Esophagus muscularis mucosa (tissue), 4 donors: ENCODE measurements around the gene TAC4.

ENCODE experiments used
- EP300 ChIP-seq: sonication (generic); formaldehyde crosslinking; IDR thresholded peaks from one replicate; pipeline ENCODE4 v1.6.1; 2017; ENCODE audit warnings: antibody characterized with exemption
- POLR2AphosphoS5 ChIP-seq, 2 donors: sonication (generic); formaldehyde crosslinking; IDR thresholded peaks; one replicate each; pipeline ENCODE4 v1.6.1; 2017; ENCODE audit warnings: antibody characterized with exemption in 2 of 2
- TF ChIP-seq, protein P1 (sequence below), 3 experiments: fragments of 200-600 bp in 2 of 3; fragments of 450-650 bp in 1 of 3; sonication (generic) in 2 of 3; IDR thresholded peaks; one replicate each; pipeline ENCODE4 v1.5.1; 2017 to 2019; ENCODE audit warnings: antibody characterized with exemption in 3 of 3, mild to moderate bottlenecking in 2 of 3, moderate library complexity in 1 of 3

- TF ChIP-seq EP300 (no peak), POLR2AphosphoS5 (IDR thresholded peaks at IDR 0.05) (no peak)
- TF ChIP-seq, protein P1, sequence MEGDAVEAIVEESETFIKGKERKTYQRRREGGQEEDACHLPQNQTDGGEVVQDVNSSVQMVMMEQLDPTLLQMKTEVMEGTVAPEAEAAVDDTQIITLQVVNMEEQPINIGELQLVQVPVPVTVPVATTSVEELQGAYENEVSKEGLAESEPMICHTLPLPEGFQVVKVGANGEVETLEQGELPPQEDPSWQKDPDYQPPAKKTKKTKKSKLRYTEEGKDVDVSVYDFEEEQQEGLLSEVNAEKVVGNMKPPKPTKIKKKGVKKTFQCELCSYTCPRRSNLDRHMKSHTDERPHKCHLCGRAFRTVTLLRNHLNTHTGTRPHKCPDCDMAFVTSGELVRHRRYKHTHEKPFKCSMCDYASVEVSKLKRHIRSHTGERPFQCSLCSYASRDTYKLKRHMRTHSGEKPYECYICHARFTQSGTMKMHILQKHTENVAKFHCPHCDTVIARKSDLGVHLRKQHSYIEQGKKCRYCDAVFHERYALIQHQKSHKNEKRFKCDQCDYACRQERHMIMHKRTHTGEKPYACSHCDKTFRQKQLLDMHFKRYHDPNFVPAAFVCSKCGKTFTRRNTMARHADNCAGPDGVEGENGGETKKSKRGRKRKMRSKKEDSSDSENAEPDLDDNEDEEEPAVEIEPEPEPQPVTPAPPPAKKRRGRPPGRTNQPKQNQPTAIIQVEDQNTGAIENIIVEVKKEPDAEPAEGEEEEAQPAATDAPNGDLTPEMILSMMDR (IDR thresholded peaks at IDR 0.05): no peak
These were observed 54.6 kb downstream of the TAC4 start for GRCh38 chr17:49793309-49793708.
